Vagina (tissue), 2 donors: ENCODE data around the gene AP4S1. TPM values are rescaled to one million over a fixed set of nuclear protein-coding genes. Genes with fewer than 3 reads are reported as not detected.

Experiments
- DNase-seq, 2 donors: peaks; one replicate each; pipeline ENCODE4 v3.0.0-alpha.2; 2017; ENCODE audit errors: extremely low spot score in 2 of 2
- H3K27ac ChIP-seq: fragments of 200-600 bp; sonication (generic); one replicate; pipeline ENCODE4 v1.5.1; 2019
- H3K27me3 ChIP-seq: fragments of 200-600 bp; sonication (generic); one replicate; pipeline ENCODE4 v1.5.1; 2019
- H3K36me3 ChIP-seq, 2 donors: fragments of 200-600 bp; sonication (generic); one replicate each; pipeline ENCODE4 v1.5.1; 2017 to 2019
- H3K4me1 ChIP-seq: fragments of 200-600 bp; sonication (generic); one replicate; pipeline ENCODE4 v1.5.1; 2019
- H3K4me3 ChIP-seq, 2 donors: fragments of 200-600 bp; sonication (generic); 1 replicate in 1 of 2; 2 replicates in 1 of 2; pipeline ENCODE4 v1.5.1; 2016 to 2019
- H3K9me3 ChIP-seq: fragments of 200-600 bp; sonication (generic); one replicate; pipeline ENCODE4 v1.5.1; 2019
- CTCF ChIP-seq, 3 experiments: fragments of 450-650 bp in 2 of 3; fragments of 200-600 bp in 1 of 3; sonication (generic) in 1 of 3; IDR thresholded peaks; one replicate each; pipeline ENCODE4 v1.5.1; 2017 to 2019; ENCODE audit warnings: antibody characterized with exemption in 3 of 3, mild to moderate bottlenecking in 2 of 3, moderate library complexity in 2 of 3
- POLR2A ChIP-seq, 2 donors: fragments of 450-650 bp; IDR thresholded peaks; one replicate each; pipeline ENCODE4 v1.6.1; 2017; ENCODE audit warnings: antibody characterized with exemption in 2 of 2, mild to moderate bottlenecking in 2 of 2, moderate library complexity in 2 of 2
- POLR2AphosphoS5 ChIP-seq, 2 donors: sonication (generic); formaldehyde crosslinking; IDR thresholded peaks; one replicate each; pipeline ENCODE4 v1.9.0; 2017; ENCODE audit warnings: antibody characterized with exemption in 2 of 2, mild to moderate bottlenecking in 2 of 2, low read depth in 1 of 2; ENCODE audit not compliant: insufficient read depth in 1 of 2
- intact Hi-C: fragments of 100-400 bp; cut with DNase I; formaldehyde crosslinking; loops from one replicate; pipeline ENCODE4 v1.15.1; 2023
- microRNA counts, 2 donors: library from miRNA; unstranded; fragments of <30 nt; microRNA quantifications; one replicate each; lab custom pipeline; 2016 to 2017
- microRNA-seq: library from miRNA; unstranded; fragments of <30 nt; microRNA quantifications from one replicate; pipeline ENCODE4, GENCODE V29; 2017; ENCODE audit warnings: borderline number of aligned reads, borderline replicate concordance
- small RNA-seq: library from RNA; depleted of rRNA; stranded (forward); fragments of <200 nt; gene quantifications from one replicate; pipeline ENCODE3, GENCODE V24; 2016
- total RNA-seq: library from RNA; depleted of rRNA; stranded (reverse); fragments of >200 nt; gene quantifications from one replicate; pipeline ENCODE4 v1.2.3, GENCODE V29; 2016

Gene AP4S1
- total RNA-seq, 1 donor from 2014 or later, result 3.4 TPM

GRCh38 chr14:31139301-31139847, 113.9 kb downstream of the AP4S1 start:
- Histone ChIP-seq H3K4me3 (no peak overlapping the region), H3K9me3 (no peaks in the 10 kb centered on the region), H3K27me3 (no peaks in the 10 kb centered on the region), H3K4me1 (no peaks in the 10 kb centered on the region), H3K36me3 (peaks cover 3 to 71% of the 10 kb centered on the region in 2 donors), H3K27ac (no peak overlapping the region)
- DNase-seq, result no peak
- intact Hi-C loops, result no loop called here
- TF ChIP-seq POLR2A (IDR thresholded peaks at IDR 0.05) (no peak), POLR2AphosphoS5 (IDR thresholded peaks at IDR 0.05; ENCODE audit: insufficient read depth in 1 of 2, low read depth in 1 of 2) (no peak), CTCF (IDR thresholded peaks at IDR 0.05) (no peak)

- Histone ChIP-seq H3K4me3 (no peak overlapping the region), H3K27me3 (no peaks in the 10 kb centered on the region), H3K4me1 (no peaks in the 10 kb centered on the region), H3K27ac (no peak overlapping the region), H3K9me3 (no peaks in the 10 kb centered on the region), H3K36me3 (peaks cover 3 to 76% of the 10 kb centered on the region in 2 donors)
- DNase-seq, result no peak
- intact Hi-C loops, result no loop called here
- no peak for TF ChIP-seq CTCF (IDR thresholded peaks at IDR 0.05)
- no peak for TF ChIP-seq POLR2AphosphoS5 (IDR thresholded peaks at IDR 0.05; ENCODE audit: insufficient read depth in 1 of 2, low read depth in 1 of 2)
- TF ChIP-seq POLR2A (IDR thresholded peaks at IDR 0.05), result no peak
Observed at GRCh38 chr14:31142455-31143087, 117.1 kb downstream of the AP4S1 start.

MicroRNAs encoded within 50 kb of the gene (microRNA counts, 767-probe panel; counts per million panel counts)
- microRNA hsa-miR-624-3p (lab: Ali Mortazavi, UCI), result 238 to 261 counts per million in 2 donors

Small RNAs within 50 kb of the gene (microRNA-seq; reads per million reads assigned to microRNA genes)
- gene MIR624, result 4.3 reads per million

Small RNAs within 50 kb of the gene (small RNA-seq; reads per million reads assigned to genes)
- gene MIR624 (not detected), gene RNU6-541P (not detected)

Other genes with a start within 250 kb of the AP4S1 start
- gene COCH, start 151.1 kb upstream of the AP4S1 start, total RNA-seq, result 35.6 TPM
- gene STRN3, start 730 bp downstream of the AP4S1 start, total RNA-seq, result 48.9 TPM
- 325 TPM for gene HECTD1, start 182.1 kb downstream of the AP4S1 start, total RNA-seq